Mucosa of descending colon (tissue), 3 donors: ENCODE data around the gene ACAA1. TPM values are rescaled to one million over a fixed set of nuclear protein-coding genes. Genes with fewer than 3 reads are reported as not detected.

Source experiments
- ATAC-seq: fragments of 200-7000 bp; cut with Tn5 transposase; one replicate; pipeline ENCODE4 v1.9.1; 2020; ENCODE audit warnings: mild to moderate bottlenecking, moderate library complexity
- DNase-seq, 3 donors: peaks; one replicate each; pipeline ENCODE4 v3.0.0-alpha.2; 2020
- H3K36me3 ChIP-seq: fragments of 200-600 bp; one replicate; pipeline ENCODE4 v1.8.0; 2021; ENCODE audit warnings: low read depth, mild to moderate bottlenecking
- H3K4me1 ChIP-seq: fragments of 200-600 bp; one replicate; pipeline ENCODE4 v1.8.0; 2021; ENCODE audit warnings: low read depth, mild to moderate bottlenecking
- H3K4me3 ChIP-seq: fragments of 200-600 bp; one replicate; pipeline ENCODE4 v1.8.0; 2021; ENCODE audit warnings: mild to moderate bottlenecking
- H3K9me3 ChIP-seq: fragments of 200-600 bp; one replicate; pipeline ENCODE4 v1.8.0; 2021; ENCODE audit warnings: mild to moderate bottlenecking
- intact Hi-C, 2 donors: fragments of 100-400 bp; cut with DNase I in 1 of 2; cut with micrococcal nuclease in 1 of 2; formaldehyde crosslinking; loops; one replicate each; pipeline versions ENCODE4 v1.11.0 to v1.11.1; 2022; cut with DNase I, micrococcal nuclease
- total RNA-seq, 3 donors: library from RNA; stranded (reverse); fragmentation: NEBNext Ultra II Directional in 2 of 3; extraction: Animal tissue kit (Norgen Biotek cat#: 25700) in 2 of 3; gene quantifications; one replicate each; pipeline versions ENCODE4 v1.2.1 to v1.2.4, GENCODE V29; 2021 to 2023
- TF ChIP-seq, protein P1 (sequence below): fragments of 200-600 bp; IDR thresholded peaks from one replicate; pipeline ENCODE4 v1.8.0; 2022; ENCODE audit warnings: antibody characterized with exemption, mild to moderate bottlenecking
- donor health status: DM: no; HTN: no; CAD: no; lungs with moderate emphysema.
- donor health status: DM: no; HTN: no; CAD: no.
- donor health status: DM: no; HTN: yes; CAD: no.

The ACAA1 gene
- total RNA-seq, 3 donors from 2014 or later: 102 to 201 (median 138) TPM

DNA sequence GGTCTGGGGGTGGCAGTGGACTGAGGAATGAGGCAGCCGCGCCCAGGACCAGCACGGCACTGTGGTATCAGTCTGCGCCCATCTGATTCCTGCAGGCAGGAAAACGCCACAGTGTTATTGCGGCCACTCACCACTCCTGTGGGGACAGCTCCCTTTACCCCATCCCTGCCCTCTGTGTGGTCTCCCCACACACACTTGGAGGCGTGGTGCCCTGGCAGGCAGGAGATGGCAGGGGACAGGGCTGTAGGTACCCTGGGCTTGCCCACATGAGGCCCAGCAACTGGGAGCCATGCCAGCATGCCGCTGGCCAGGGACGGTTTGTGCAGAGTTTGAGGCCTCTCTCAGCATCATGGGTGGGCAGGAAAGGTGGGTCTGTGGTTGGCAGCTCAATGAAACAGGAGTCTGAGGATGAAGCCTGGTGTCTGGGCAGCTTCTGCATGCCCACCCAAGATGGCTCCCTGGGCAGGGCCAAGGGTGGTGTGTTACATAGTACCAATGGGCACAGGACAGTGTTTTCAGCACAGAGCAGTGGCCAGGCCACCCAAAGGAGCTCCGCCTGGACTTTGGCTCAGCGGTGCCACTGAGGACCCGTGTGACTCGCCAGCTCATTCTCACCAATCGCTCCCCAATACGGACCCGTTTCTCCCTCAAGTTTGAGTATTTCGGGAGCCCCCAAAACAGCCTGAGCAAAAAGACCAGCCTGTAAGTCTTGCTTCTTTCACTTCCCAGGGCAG is 27.2 kb downstream of the ACAA1 start:
- peaks cover 5% of the 10 kb centered on the region for H3K9me3 ChIP-seq
- H3K36me3 ChIP-seq: no peaks in the 10 kb centered on the region
- TF ChIP-seq, protein P1, sequence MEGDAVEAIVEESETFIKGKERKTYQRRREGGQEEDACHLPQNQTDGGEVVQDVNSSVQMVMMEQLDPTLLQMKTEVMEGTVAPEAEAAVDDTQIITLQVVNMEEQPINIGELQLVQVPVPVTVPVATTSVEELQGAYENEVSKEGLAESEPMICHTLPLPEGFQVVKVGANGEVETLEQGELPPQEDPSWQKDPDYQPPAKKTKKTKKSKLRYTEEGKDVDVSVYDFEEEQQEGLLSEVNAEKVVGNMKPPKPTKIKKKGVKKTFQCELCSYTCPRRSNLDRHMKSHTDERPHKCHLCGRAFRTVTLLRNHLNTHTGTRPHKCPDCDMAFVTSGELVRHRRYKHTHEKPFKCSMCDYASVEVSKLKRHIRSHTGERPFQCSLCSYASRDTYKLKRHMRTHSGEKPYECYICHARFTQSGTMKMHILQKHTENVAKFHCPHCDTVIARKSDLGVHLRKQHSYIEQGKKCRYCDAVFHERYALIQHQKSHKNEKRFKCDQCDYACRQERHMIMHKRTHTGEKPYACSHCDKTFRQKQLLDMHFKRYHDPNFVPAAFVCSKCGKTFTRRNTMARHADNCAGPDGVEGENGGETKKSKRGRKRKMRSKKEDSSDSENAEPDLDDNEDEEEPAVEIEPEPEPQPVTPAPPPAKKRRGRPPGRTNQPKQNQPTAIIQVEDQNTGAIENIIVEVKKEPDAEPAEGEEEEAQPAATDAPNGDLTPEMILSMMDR: no peak
- ATAC-seq: no peak
- H3K4me3 ChIP-seq: no peak overlapping the region
- no peaks in the 10 kb centered on the region for H3K4me1 ChIP-seq
- intact Hi-C loops: no loop called here
- DNase-seq: peak in 1 of 3 donors; percentile 29

DNA sequence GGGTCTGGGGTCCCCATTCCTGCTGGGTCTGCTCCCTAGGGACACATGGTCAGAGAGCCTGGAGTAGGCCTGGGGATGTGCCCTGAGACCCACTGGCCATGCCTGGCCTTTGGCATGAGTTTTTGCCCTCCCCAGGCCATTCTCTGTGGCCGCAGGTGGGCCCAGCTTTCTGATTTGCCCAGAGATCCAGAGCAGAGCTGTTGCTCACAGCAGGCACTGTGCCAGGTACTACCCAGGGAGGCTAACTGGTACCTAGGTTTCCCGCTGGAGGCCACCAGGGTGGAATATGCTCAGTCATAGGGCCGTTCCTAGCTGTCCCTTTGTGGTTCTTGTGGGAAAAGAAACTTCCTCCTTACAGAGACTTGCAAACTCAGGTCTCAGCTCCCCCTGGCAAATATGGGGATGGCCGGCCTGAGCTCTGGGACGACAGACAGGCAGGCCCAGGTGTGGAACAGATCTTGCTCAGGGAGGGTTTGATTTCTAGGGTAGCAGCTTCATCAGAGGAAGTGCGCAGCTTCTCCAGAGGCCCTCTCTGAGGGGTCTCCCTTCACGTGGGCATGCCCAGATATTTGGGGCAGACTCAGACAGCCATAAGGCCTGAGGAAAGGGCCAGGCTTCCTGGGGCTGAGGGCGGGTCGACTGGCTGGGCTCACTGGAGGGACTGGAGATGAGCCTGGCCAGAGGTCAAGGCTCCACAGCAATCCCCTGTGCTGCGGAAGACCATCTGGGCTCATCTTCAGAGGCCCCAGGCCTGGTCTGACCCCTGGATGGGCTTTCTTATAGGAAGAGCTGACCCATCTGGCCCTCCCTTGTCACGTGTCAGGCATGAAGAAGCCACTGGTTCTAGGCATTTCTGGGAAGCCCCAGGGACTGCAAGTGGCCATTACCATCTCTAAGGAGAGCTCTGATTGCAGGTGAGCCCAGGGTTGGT is 28.0 kb downstream of the ACAA1 start:
- H3K36me3 ChIP-seq: no peaks in the 10 kb centered on the region
- intact Hi-C loops: no loop called here
- H3K9me3 ChIP-seq: peaks cover 5% of the 10 kb centered on the region
- ATAC-seq (peak; percentile 26), DNase-seq (peak in 1 of 3 donors; percentile 49)
- TF ChIP-seq, protein P1: no peak
- H3K4me1 ChIP-seq: no peaks in the 10 kb centered on the region
- H3K4me3 ChIP-seq: no peak overlapping the region

DNA sequence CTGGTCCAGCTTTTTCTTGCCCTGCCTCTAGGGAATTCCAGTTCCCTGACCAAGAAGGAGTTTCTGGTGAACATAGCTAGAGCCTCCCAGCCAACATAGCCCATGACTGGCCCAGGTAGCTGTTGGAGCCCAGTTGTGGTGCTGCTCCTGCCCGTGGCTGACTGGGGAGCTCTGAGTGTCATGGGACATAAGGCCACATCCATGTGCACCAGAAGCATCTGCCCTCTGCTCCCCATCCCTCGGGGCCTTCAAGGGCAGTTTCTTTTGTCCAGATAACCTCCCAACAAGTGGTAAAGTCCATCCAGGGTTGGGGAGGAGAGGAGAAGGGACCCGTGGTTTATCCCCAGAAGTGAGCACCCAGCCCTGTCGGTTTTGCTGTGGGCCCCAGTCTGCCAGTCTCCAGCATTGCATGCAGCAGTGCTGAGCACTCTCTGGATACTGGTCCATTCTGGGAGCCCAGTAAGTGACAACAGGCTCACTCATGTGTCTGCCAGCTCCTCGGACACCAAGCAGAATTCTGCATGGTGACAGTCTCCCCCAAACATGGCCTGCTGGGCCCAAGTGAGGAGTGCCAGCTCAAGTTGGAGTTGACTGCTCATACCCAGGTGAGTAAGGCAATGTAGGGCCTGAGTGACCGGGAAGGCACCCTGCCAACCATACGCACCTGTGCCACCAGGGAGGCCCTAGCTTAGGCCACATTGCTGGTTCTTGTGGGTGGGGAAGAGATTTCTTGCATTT is 28.8 kb downstream of the ACAA1 start:
- no peaks in the 10 kb centered on the region for H3K36me3 ChIP-seq
- TF ChIP-seq, protein P1: no peak
- H3K4me3 ChIP-seq: no peak overlapping the region
- DNase-seq: peak in 1 of 3 donors; percentile 31
- ATAC-seq: no peak
- H3K9me3 ChIP-seq: peaks cover 5% of the 10 kb centered on the region
- intact Hi-C loops: no loop called here
- H3K4me1 ChIP-seq: no peaks in the 10 kb centered on the region

DNA sequence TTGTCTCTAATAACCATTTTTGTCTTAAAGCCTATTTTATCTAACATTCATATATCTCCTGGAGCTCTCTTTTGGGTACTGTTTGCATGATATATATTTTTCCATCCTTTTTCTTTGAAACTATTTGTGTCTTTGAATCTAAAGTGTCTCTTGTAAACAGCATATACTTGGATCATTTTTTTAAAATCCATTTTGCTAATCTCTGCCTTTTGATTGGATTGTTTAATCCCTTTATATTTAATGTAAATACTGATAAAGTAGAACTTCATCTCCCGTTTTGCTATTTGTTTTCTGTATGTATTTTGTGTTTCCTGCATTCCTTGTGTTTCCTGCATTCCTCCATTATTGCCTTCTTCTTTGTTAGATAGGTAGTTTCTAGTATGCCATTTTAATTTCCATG is 31.4 kb downstream of the ACAA1 start:
- H3K4me3 ChIP-seq: no peak overlapping the region
- H3K36me3 ChIP-seq: no peaks in the 10 kb centered on the region

DNA sequence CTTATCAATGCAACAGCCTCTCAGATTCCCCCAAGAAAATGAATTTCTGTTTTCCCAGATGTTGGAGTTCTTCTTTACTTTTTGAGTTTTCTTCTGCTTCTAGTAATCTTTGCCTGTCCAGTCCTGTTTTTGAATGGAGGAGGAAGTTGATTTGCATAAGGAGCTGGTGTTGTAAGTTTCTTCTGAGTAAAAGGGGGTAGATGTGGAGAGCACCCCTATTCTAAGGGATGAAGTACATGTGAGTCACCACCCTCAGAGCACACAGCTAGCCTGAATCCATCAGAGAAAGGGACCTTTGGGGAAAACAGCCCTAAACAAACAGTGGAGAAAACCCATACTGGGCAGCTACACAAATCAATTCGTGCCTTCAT is 34.5 kb downstream of the ACAA1 start:
- Histone ChIP-seq H3K4me1 (no peaks in the 10 kb centered on the region), H3K36me3 (no peaks in the 10 kb centered on the region), H3K9me3 (peaks cover 5% of the 10 kb centered on the region), H3K4me3 (no peak overlapping the region)
- DNase-seq: no peak
- no peak for ATAC-seq
- intact Hi-C loops: no loop called here
- TF ChIP-seq, protein P1: no peak

More for the DNA sequence above, 31.4 kb downstream of the ACAA1 start:
- DNase-seq: no peak
- Histone ChIP-seq H3K9me3 (peaks cover 5% of the 10 kb centered on the region), H3K4me1 (no peaks in the 10 kb centered on the region)
- ATAC-seq: no peak
- intact Hi-C loops: no loop called here
- TF ChIP-seq, protein P1: no peak
